ENCODE data around the gene UIMC1.

The UIMC1 gene

GRCh38 chr5:177036443-177036842 lies 29.9 kb upstream of the UIMC1 start:
- H3K36me3 ChIP-seq (ENCODE audit: control insufficient read depth, insufficient read depth, low read length): peaks cover 7% of the 10 kb centered on the region
- H3K4me1 ChIP-seq (ENCODE audit: control insufficient read depth, insufficient read depth, low read length, poor library complexity, severe bottlenecking): no peaks in the 10 kb centered on the region
- no peaks in the 10 kb centered on the region for H3K27me3 ChIP-seq (replicated peaks; ENCODE audit: control insufficient read depth, insufficient read depth, low read length, poor library complexity, severe bottlenecking)
- H3K4me3 ChIP-seq (ENCODE audit: insufficient read depth, low read depth, low read length, poor library complexity, severe bottlenecking): no peak overlapping the region
- DNase-seq: no peak
- H3K27ac ChIP-seq (ENCODE audit: insufficient read depth, low read length, poor library complexity, severe bottlenecking): no peak overlapping the region
- H3K9me3 ChIP-seq (ENCODE audit: control insufficient read depth, low read length): no peaks in the 10 kb centered on the region

- Histone ChIP-seq H3K27me3 (replicated peaks; ENCODE audit: control insufficient read depth, insufficient read depth, low read length, poor library complexity, severe bottlenecking) (no peaks in the 10 kb centered on the region), H3K4me3 (ENCODE audit: insufficient read depth, low read depth, low read length, poor library complexity, severe bottlenecking) (no peak overlapping the region), H3K9me3 (ENCODE audit: control insufficient read depth, low read length) (no peaks in the 10 kb centered on the region), H3K27ac (ENCODE audit: insufficient read depth, low read length, poor library complexity, severe bottlenecking) (no peak overlapping the region), H3K4me1 (ENCODE audit: control insufficient read depth, insufficient read depth, low read length, poor library complexity, severe bottlenecking) (no peaks in the 10 kb centered on the region), H3K36me3 (ENCODE audit: control insufficient read depth, insufficient read depth, low read length) (peaks cover 2% of the 10 kb centered on the region)
- no peak for DNase-seq
Measured at GRCh38 chr5:177035976-177036375, 29.4 kb upstream of the UIMC1 start.

- H3K36me3 ChIP-seq (ENCODE audit: control insufficient read depth, insufficient read depth, low read length): no peaks in the 10 kb centered on the region
- H3K27me3 ChIP-seq (replicated peaks; ENCODE audit: control insufficient read depth, insufficient read depth, low read length, poor library complexity, severe bottlenecking): no peaks in the 10 kb centered on the region
- no peaks in the 10 kb centered on the region for H3K9me3 ChIP-seq (ENCODE audit: control insufficient read depth, low read length)
- H3K4me3 ChIP-seq (ENCODE audit: insufficient read depth, low read depth, low read length, poor library complexity, severe bottlenecking): no peak overlapping the region
- H3K27ac ChIP-seq (ENCODE audit: insufficient read depth, low read length, poor library complexity, severe bottlenecking): no peak overlapping the region
- H3K4me1 ChIP-seq (ENCODE audit: control insufficient read depth, insufficient read depth, low read length, poor library complexity, severe bottlenecking): no peaks in the 10 kb centered on the region
- DNase-seq: no peak
Measured at GRCh38 chr5:177029498-177029897, 22.9 kb upstream of the UIMC1 start.

DNA sequence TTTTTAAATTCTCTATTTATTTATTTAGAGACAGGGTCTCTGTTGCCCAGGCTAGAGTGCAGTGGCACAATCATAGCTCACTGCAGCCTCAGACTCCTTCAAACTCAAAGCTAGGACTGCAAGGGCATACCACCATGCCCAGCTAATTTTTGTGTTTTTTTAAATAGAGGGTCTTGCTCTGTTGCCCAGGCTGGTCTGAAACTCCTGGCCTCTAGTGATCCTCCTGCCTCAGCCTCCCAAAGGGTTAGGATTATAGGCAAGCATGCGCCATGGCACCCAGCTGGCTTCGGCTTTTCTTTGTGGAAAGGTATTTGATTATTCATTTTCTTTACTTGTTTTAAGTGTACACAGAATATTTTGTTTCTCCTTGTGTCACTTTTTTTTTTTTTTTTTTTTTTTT lies 21.1 kb upstream of the UIMC1 start:
- H3K27ac ChIP-seq (ENCODE audit: insufficient read depth, low read length, poor library complexity, severe bottlenecking): no peak overlapping the region
- no peak overlapping the region for H3K4me3 ChIP-seq (ENCODE audit: insufficient read depth, low read depth, low read length, poor library complexity, severe bottlenecking)
- H3K27me3 ChIP-seq (replicated peaks; ENCODE audit: control insufficient read depth, insufficient read depth, low read length, poor library complexity, severe bottlenecking): no peaks in the 10 kb centered on the region
- H3K9me3 ChIP-seq (ENCODE audit: control insufficient read depth, low read length): no peaks in the 10 kb centered on the region
- H3K4me1 ChIP-seq (ENCODE audit: control insufficient read depth, insufficient read depth, low read length, poor library complexity, severe bottlenecking): peaks cover 5% of the 10 kb centered on the region
- H3K36me3 ChIP-seq (ENCODE audit: control insufficient read depth, insufficient read depth, low read length): no peaks in the 10 kb centered on the region
- no peak for DNase-seq

- H3K4me3 ChIP-seq (ENCODE audit: insufficient read depth, low read depth, low read length, poor library complexity, severe bottlenecking): no peak overlapping the region
- no peak for DNase-seq
- H3K4me1 ChIP-seq (ENCODE audit: control insufficient read depth, insufficient read depth, low read length, poor library complexity, severe bottlenecking): peaks cover 9% of the 10 kb centered on the region
- H3K36me3 ChIP-seq (ENCODE audit: control insufficient read depth, insufficient read depth, low read length): no peaks in the 10 kb centered on the region
- H3K27ac ChIP-seq (ENCODE audit: insufficient read depth, low read length, poor library complexity, severe bottlenecking): no peak overlapping the region
- no peaks in the 10 kb centered on the region for H3K27me3 ChIP-seq (replicated peaks; ENCODE audit: control insufficient read depth, insufficient read depth, low read length, poor library complexity, severe bottlenecking)
- H3K9me3 ChIP-seq (ENCODE audit: control insufficient read depth, low read length): no peaks in the 10 kb centered on the region
Measured at GRCh38 chr5:177025101-177025601, 18.6 kb upstream of the UIMC1 start.

GRCh38 chr5:177024559-177024958 lies 18.0 kb upstream of the UIMC1 start:
- no peaks in the 10 kb centered on the region for H3K27me3 ChIP-seq (replicated peaks; ENCODE audit: control insufficient read depth, insufficient read depth, low read length, poor library complexity, severe bottlenecking)
- H3K9me3 ChIP-seq (ENCODE audit: control insufficient read depth, low read length): no peaks in the 10 kb centered on the region
- H3K27ac ChIP-seq (ENCODE audit: insufficient read depth, low read length, poor library complexity, severe bottlenecking): no peak overlapping the region
- H3K36me3 ChIP-seq (ENCODE audit: control insufficient read depth, insufficient read depth, low read length): no peaks in the 10 kb centered on the region
- H3K4me1 ChIP-seq (ENCODE audit: control insufficient read depth, insufficient read depth, low read length, poor library complexity, severe bottlenecking): peaks cover 9% of the 10 kb centered on the region
- no peak for DNase-seq
- H3K4me3 ChIP-seq (ENCODE audit: insufficient read depth, low read depth, low read length, poor library complexity, severe bottlenecking): no peak overlapping the region

DNA sequence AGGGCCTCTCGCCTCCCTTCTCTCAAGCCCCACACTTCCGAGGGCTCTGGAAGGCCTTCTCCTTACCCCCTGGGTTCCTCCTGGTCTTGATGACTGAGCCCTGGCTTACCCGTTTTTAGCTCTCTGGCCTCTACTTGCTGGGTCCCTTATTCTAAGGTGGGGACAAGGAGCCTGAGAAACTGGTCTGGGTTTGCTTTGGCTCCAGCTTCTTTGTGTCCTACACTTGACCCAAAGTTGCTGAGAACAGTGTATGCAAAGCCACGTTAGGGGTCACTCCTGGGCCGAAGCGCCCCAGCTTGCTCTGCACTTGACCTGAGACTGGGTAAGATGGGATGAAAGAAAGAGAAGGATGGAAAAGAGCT lies 16.7 kb upstream of the UIMC1 start:
- DNase-seq: no peak
- Histone ChIP-seq H3K4me3 (ENCODE audit: insufficient read depth, low read depth, low read length, poor library complexity, severe bottlenecking) (peak overlapping the region; percentile 85), H3K4me1 (ENCODE audit: control insufficient read depth, insufficient read depth, low read length, poor library complexity, severe bottlenecking) (peaks cover 9% of the 10 kb centered on the region), H3K9me3 (ENCODE audit: control insufficient read depth, low read length) (no peaks in the 10 kb centered on the region), H3K36me3 (ENCODE audit: control insufficient read depth, insufficient read depth, low read length) (no peaks in the 10 kb centered on the region), H3K27ac (ENCODE audit: insufficient read depth, low read length, poor library complexity, severe bottlenecking) (peak overlapping the region; percentile 82), H3K27me3 (replicated peaks; ENCODE audit: control insufficient read depth, insufficient read depth, low read length, poor library complexity, severe bottlenecking) (no peaks in the 10 kb centered on the region)

DNA sequence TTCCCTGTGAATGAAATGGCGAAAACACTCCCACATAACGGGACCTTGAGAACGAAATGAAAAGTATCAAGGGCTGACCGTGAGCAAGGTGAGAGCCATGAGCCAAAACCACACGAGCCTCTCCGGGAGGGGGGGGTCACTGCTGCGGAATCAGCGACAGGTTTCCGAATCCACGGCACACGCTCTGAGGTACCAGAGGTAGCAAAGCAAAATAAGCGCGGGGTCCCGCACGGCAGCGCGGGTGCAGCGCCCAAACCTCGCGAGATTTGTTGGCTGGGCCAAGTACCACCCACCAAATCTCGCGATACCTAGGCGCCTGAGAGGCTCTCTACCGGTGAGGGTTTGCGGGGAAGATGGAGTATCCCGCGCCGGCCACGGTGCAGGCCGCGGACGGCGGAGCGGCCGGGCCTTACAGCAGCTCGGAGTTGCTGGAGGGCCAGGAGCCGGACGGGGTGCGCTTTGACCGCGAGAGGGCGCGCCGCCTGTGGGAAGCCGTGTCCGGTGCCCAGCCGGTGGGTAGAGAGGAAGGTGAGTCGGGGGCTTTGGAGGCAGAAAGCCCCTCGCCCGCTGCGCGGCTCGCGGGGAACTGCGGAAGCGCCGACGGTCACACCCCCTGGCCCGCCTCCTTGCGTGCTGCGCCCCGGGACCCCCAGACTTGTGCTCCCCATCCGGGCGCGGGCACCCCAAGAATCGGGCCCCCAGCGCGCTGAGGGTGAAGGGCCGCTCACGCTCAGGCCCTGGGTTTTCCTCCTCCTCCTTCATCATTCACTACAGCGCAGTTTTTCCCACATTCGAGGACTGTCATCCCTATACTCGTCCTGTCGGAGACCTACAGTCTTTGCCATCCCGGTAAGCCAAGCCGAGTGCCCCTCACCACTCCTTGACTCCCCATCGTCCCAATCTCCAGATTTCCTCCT lies 16.1 kb upstream of the UIMC1 start, which contains the start of gene ZNF346:
Gene ZNF346 (plus strand): TSS at position 311 of the 917 bp plus-strand sequence. CDS start 43 bp downstream, at position 354.
- Histone ChIP-seq H3K9me3 (ENCODE audit: control insufficient read depth, low read length) (no peaks in the 10 kb centered on the region), H3K36me3 (ENCODE audit: control insufficient read depth, insufficient read depth, low read length) (no peaks in the 10 kb centered on the region), H3K27me3 (replicated peaks; ENCODE audit: control insufficient read depth, insufficient read depth, low read length, poor library complexity, severe bottlenecking) (no peaks in the 10 kb centered on the region), H3K4me3 (ENCODE audit: insufficient read depth, low read depth, low read length, poor library complexity, severe bottlenecking) (peak within 1 kb of the TSS; percentile 85), H3K4me1 (ENCODE audit: control insufficient read depth, insufficient read depth, low read length, poor library complexity, severe bottlenecking) (peaks cover 9% of the 10 kb centered on the region), H3K27ac (ENCODE audit: insufficient read depth, low read length, poor library complexity, severe bottlenecking) (peak within 1 kb of the TSS; percentile 82)
- DNase-seq: peak; percentile 83 to 93 (median 89)

DNA sequence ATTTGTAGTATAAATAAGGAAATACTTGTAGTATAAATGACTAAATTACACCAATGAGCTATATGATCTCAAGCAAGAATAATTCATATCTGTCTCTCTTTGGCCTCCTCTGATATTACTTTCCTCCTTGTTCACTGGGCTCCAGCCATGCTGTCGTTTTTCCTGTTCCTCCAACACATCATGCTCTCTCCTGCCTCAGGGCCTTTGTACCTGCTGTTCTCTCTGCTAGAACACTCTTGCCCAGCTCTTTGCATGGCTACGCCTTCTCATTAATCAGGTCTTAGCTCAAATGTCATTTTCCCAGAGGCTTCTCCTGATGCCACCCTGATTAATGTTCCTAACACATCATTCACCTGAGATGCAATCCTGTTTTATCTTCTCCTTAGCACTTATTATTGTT lies 13.5 kb upstream of the UIMC1 start:
- DNase-seq: no peak
- Histone ChIP-seq H3K4me1 (ENCODE audit: control insufficient read depth, insufficient read depth, low read length, poor library complexity, severe bottlenecking) (peaks cover 9% of the 10 kb centered on the region), H3K27ac (ENCODE audit: insufficient read depth, low read length, poor library complexity, severe bottlenecking) (no peak overlapping the region), H3K27me3 (replicated peaks; ENCODE audit: control insufficient read depth, insufficient read depth, low read length, poor library complexity, severe bottlenecking) (no peaks in the 10 kb centered on the region), H3K4me3 (ENCODE audit: insufficient read depth, low read depth, low read length, poor library complexity, severe bottlenecking) (no peak overlapping the region), H3K9me3 (ENCODE audit: control insufficient read depth, low read length) (no peaks in the 10 kb centered on the region), H3K36me3 (ENCODE audit: control insufficient read depth, insufficient read depth, low read length) (no peaks in the 10 kb centered on the region)

GRCh38 chr5:177018341-177018740 lies 11.8 kb upstream of the UIMC1 start:
- Histone ChIP-seq H3K9me3 (ENCODE audit: control insufficient read depth, low read length) (no peaks in the 10 kb centered on the region), H3K27ac (ENCODE audit: insufficient read depth, low read length, poor library complexity, severe bottlenecking) (no peak overlapping the region), H3K4me3 (ENCODE audit: insufficient read depth, low read depth, low read length, poor library complexity, severe bottlenecking) (no peak overlapping the region), H3K27me3 (replicated peaks; ENCODE audit: control insufficient read depth, insufficient read depth, low read length, poor library complexity, severe bottlenecking) (no peaks in the 10 kb centered on the region), H3K36me3 (ENCODE audit: control insufficient read depth, insufficient read depth, low read length) (no peaks in the 10 kb centered on the region), H3K4me1 (ENCODE audit: control insufficient read depth, insufficient read depth, low read length, poor library complexity, severe bottlenecking) (peaks cover 7% of the 10 kb centered on the region)
- DNase-seq: no peak
